DMS114 treated with DMSO at 0.1 percent for 48 hours (cell line): ENCODE data around the gene NID1.
"Not testable (repeated sequence)": the region's sequence is repeated elsewhere in the genome, so short reads cannot be mapped to it uniquely, and the experiment has no call there.

Experiments
- DNase-seq: peaks from one replicate; lab custom pipeline; 2025; ENCODE audit not compliant: unreplicated experiment; lab: John Stamatoyannopoulos, UW

Gene NID1

GRCh38 chr1:236064674-236065508, at the start of gene NID1:
NID1 (minus strand) TSS chr1:236065090; CDS start chr1:236065079, 11 bp downstream.
- DNase-seq: peak; percentile 29

- no peak for DNase-seq
Observed at GRCh38 chr1:236114076-236114747, 49.3 kb upstream of the NID1 start.

- DNase-seq: no peak
Observed at GRCh38 chr1:236113324-236114032, 48.6 kb upstream of the NID1 start.

- no peak for DNase-seq
Observed at GRCh38 chr1:236112332-236112627, 47.4 kb upstream of the NID1 start.

GRCh38 chr1:236111527-236112331, 46.8 kb upstream of the NID1 start:
- no peak for DNase-seq

GRCh38 chr1:236110137-236110536, 45.2 kb upstream of the NID1 start:
- no peak for DNase-seq

GRCh38 chr1:236108027-236108648, 43.2 kb upstream of the NID1 start:
- DNase-seq: no peak

GRCh38 chr1:236107121-236107907, 42.4 kb upstream of the NID1 start:
- no peak for DNase-seq

- peak; percentile 41 for DNase-seq
Observed at GRCh38 chr1:236103646-236104218, 38.8 kb upstream of the NID1 start.

- no peak for DNase-seq
Observed at GRCh38 chr1:236103059-236103458, 38.2 kb upstream of the NID1 start.

GRCh38 chr1:236102611-236103010, 37.7 kb upstream of the NID1 start:
- DNase-seq: no peak

- DNase-seq: no peak
Observed at GRCh38 chr1:236101233-236102200, 36.6 kb upstream of the NID1 start.

GRCh38 chr1:236100799-236101198, 35.9 kb upstream of the NID1 start:
- no peak for DNase-seq

GRCh38 chr1:236099355-236099974, 34.6 kb upstream of the NID1 start:
- DNase-seq: no peak

GRCh38 chr1:236098267-236098666, 33.4 kb upstream of the NID1 start:
- DNase-seq: no peak

GRCh38 chr1:236096660-236097482, 32.0 kb upstream of the NID1 start:
- not testable (repeated sequence) for DNase-seq
